H1 (cell line): ENCODE data around the gene CD99.

Experiments
- ATF3 ChIP-seq: IDR thresholded peaks from 2 replicates; pipeline ENCODE4 v1.6.1; 2011; ENCODE audit warnings: low read depth, mild to moderate bottlenecking, low read length; ENCODE audit not compliant: insufficient read depth
- CTCF ChIP-seq, 3 experiments: IDR thresholded peaks; 1 replicate in 2 of 3; 2 replicates in 1 of 3; pipeline versions ENCODE4 v1.5.1 to v1.6.1; 2011; ENCODE audit warnings: low read length in 3 of 3, mild to moderate bottlenecking in 3 of 3, inconsistent platforms in 2 of 3, low read depth in 1 of 3, moderate library complexity in 1 of 3; ENCODE audit not compliant: insufficient read depth in 1 of 3; ENCODE audit errors: control extremely low read depth in 1 of 3
- E2F6 ChIP-seq: IDR thresholded peaks from 2 replicates; pipeline ENCODE4 v1.6.1; 2012; ENCODE audit warnings: inconsistent platforms
- EP300 ChIP-seq, 2 experiments: IDR thresholded peaks; 1 replicate in 1 of 2; 2 replicates in 1 of 2; pipeline ENCODE4 v1.6.1; 2011 to 2012; ENCODE audit warnings: low read depth in 2 of 2, low read length in 2 of 2, mild to moderate bottlenecking in 2 of 2, borderline replicate concordance in 1 of 2, inconsistent platforms in 1 of 2, moderate library complexity in 1 of 2
- EZH2 ChIP-seq: fragments of 200-600 bp; sonication (generic); IDR thresholded peaks from 2 replicates; pipeline ENCODE4 v1.7.1; 2012; ENCODE audit warnings: low read depth, mild to moderate bottlenecking, moderate library complexity, low read length, inconsistent platforms; ENCODE audit not compliant: severe bottlenecking
- JUND ChIP-seq: IDR thresholded peaks from 2 replicates; pipeline ENCODE4 v1.6.1; 2011; ENCODE audit warnings: mild to moderate bottlenecking, improper control_type of control experiment, low read length
- KDM1A ChIP-seq: fragments of 200-600, 300-600 bp; sonication (generic); IDR thresholded peaks from 2 replicates; pipeline ENCODE4 v1.7.1; 2016; ENCODE audit warnings: mild to moderate bottlenecking, low read length, borderline replicate concordance
- PHF8 ChIP-seq: fragments of 200-600 bp; sonication (generic); conservative IDR thresholded peaks from 2 replicates; pipeline ENCODE4 v1.7.1; 2012; ENCODE audit warnings: low read depth, mild to moderate bottlenecking, inconsistent platforms, low read length, moderate library complexity
- POLR2AphosphoS5 ChIP-seq: IDR thresholded peaks from 2 replicates; pipeline ENCODE4 v1.6.1; 2011; ENCODE audit warnings: low read depth, low read length
- RFX5 ChIP-seq: IDR thresholded peaks from 2 replicates; pipeline ENCODE4 v1.6.1; 2011; ENCODE audit warnings: low read depth, low read length, improper control_type of control experiment, borderline replicate concordance
- SIRT6 ChIP-seq: IDR thresholded peaks from one replicate; pipeline ENCODE4 v1.7.1; 2012; ENCODE audit warnings: low read length, inconsistent platforms
- TAF1 ChIP-seq: IDR thresholded peaks from 2 replicates; pipeline ENCODE4 v1.6.1; 2011; ENCODE audit warnings: mild to moderate bottlenecking, low read depth, low read length
- TEAD4 ChIP-seq: IDR thresholded peaks from 2 replicates; pipeline ENCODE4 v1.6.1; 2012; ENCODE audit warnings: low read depth, low read length, inconsistent platforms, mixed read lengths
- ZNF274 ChIP-seq: IDR thresholded peaks from 2 replicates; pipeline ENCODE4 v1.7.0; 2012; ENCODE audit warnings: low read length, borderline replicate concordance; ENCODE audit errors: extremely low read depth

GRCh38 chrX:2741386-2741785 is 50.3 kb downstream of the CD99 start:
- TF ChIP-seq KDM1A (no peak), EP300 (IDR thresholded peaks at IDR 0.05; ENCODE audit: borderline replicate concordance in 1 of 2, low read depth in 2 of 2, low read length in 2 of 2) (no peak), ATF3 (no peak), TAF1 (no peak), RFX5 (no peak), CTCF (IDR thresholded peaks at IDR 0.05; ENCODE audit: control extremely low read depth in 1 of 3, insufficient read depth in 1 of 3, low read depth in 1 of 3, low read length in 3 of 3) (no peak), ZNF274 (no peak), PHF8 (no peak), JUND (no peak), POLR2AphosphoS5 (no peak), SIRT6 (no peak), TEAD4 (no peak), EZH2 (no peak), E2F6 (no peak)
